Endothelial cell of umbilical vein (primary cell): ENCODE data around the gene OR52I1. TPM values are rescaled to one million over a fixed set of nuclear protein-coding genes. Genes with fewer than 3 reads are reported as not detected.

Experiments
- BruUV-seq: library from RNA; stranded (reverse); fragments of 400-500 nt; replicated peaks from 2 replicates; lab custom pipeline; 2021; lab: Mats Ljungman, UMichigan
- CTCF ChIA-PET: fragments of 300-600, 350-600 bp; sonication (Branson Sonifier 250); formaldehyde crosslinking; loops from one replicate; lab custom pipeline; 2021; ENCODE audit warnings: antibody characterized with exemption, inconsistent platforms; lab: Charles Lee
- POLR2A ChIA-PET: fragments of 300-600, 350-600 bp; sonication (Branson Sonifier 250); formaldehyde crosslinking; loops from one replicate; lab custom pipeline; 2021; ENCODE audit warnings: antibody characterized with exemption, inconsistent platforms; lab: Charles Lee
- DNase-seq: peaks from one replicate; pipeline ENCODE4 v3.0.0-alpha.2; 2011; ENCODE audit warnings: low read depth, low spot score
- FAIRE-seq: peaks from 2 replicates; lab custom pipeline; 2011; peaks lifted over from hg19 to GRCh38; lab: Jason Lieb, UNC
- H2AFZ ChIP-seq: 2 replicates; pipeline ENCODE4 v1.6.0; 2012; ENCODE audit warnings: low read depth, low read length, control low read depth, inconsistent platforms
- H3K27ac ChIP-seq: 2 replicates; pipeline ENCODE4 v1.5.1; 2011; ENCODE audit warnings: low read depth, mild to moderate bottlenecking, control low read depth, low read length, moderate library complexity; ENCODE audit not compliant: insufficient read depth
- H3K27me3 ChIP-seq, 2 experiments: 2 replicates each; pipeline versions ENCODE4 v1.6.0 to v1.6.1; 2011; ENCODE audit warnings: low read length in 2 of 2, mixed read lengths in 1 of 2; ENCODE audit not compliant: control insufficient read depth in 2 of 2, insufficient read depth in 2 of 2
- H3K36me3 ChIP-seq, 2 experiments: 2 replicates in 1 of 2; 3 replicates in 1 of 2; pipeline ENCODE4 v1.5.1; 2011; ENCODE audit warnings: low read length in 2 of 2, mild to moderate bottlenecking in 1 of 2, moderate library complexity in 1 of 2; ENCODE audit not compliant: control insufficient read depth in 2 of 2, insufficient read depth in 2 of 2; ENCODE audit errors: extremely low read depth in 1 of 2
- H3K4me1 ChIP-seq: 3 replicates; pipeline ENCODE4 v1.5.1; 2011; ENCODE audit warnings: mild to moderate bottlenecking, low read length; ENCODE audit not compliant: control insufficient read depth, insufficient read depth; ENCODE audit errors: extremely low read depth
- H3K4me2 ChIP-seq: 2 replicates; pipeline ENCODE4 v1.6.1; 2011; ENCODE audit warnings: low read length, control low read depth, mixed read lengths; ENCODE audit not compliant: insufficient read depth
- H3K4me3 ChIP-seq, 3 experiments: fragments of 200-600 bp in 1 of 3; sonication (generic), shearing (Covaris generic) in 1 of 3; replicated peaks in 1 of 3; 2 replicates each; pipeline ENCODE4 v1.5.1; 2011 to 2016; ENCODE audit warnings: control low read depth in 3 of 3, low read length in 3 of 3, mild to moderate bottlenecking in 2 of 3, inconsistent platforms in 1 of 3, low read depth in 1 of 3, moderate library complexity in 1 of 3; ENCODE audit not compliant: insufficient read depth in 1 of 3
- H3K79me2 ChIP-seq: 2 replicates; pipeline ENCODE4 v1.6.0; 2012; ENCODE audit warnings: low read length, inconsistent platforms; ENCODE audit not compliant: control insufficient read depth, insufficient read depth
- H3K9ac ChIP-seq: replicated peaks from 2 replicates; pipeline ENCODE3; 2011; ENCODE audit warnings: low read length, control low read depth; ENCODE audit not compliant: insufficient read depth; ENCODE audit errors: extremely low read depth
- H3K9me1 ChIP-seq: replicated peaks from 3 replicates; pipeline ENCODE4 v1.6.0; 2011; ENCODE audit warnings: mild to moderate bottlenecking, low read length; ENCODE audit not compliant: control insufficient read depth, insufficient read depth; ENCODE audit errors: extremely low read depth
- H3K9me3 ChIP-seq: replicated peaks from 2 replicates; pipeline ENCODE4 v1.5.1; 2012; ENCODE audit warnings: low read length, inconsistent platforms; ENCODE audit not compliant: control insufficient read depth, insufficient read depth
- H4K20me1 ChIP-seq: replicated peaks from 2 replicates; pipeline ENCODE3; 2011; ENCODE audit warnings: mild to moderate bottlenecking, low read length; ENCODE audit not compliant: control insufficient read depth, insufficient read depth; ENCODE audit errors: extremely low read depth
- CTCF ChIP-seq, 2 donors: IDR thresholded peaks; 1 replicate in 1 of 2; 2 replicates in 1 of 2; pipeline ENCODE4 v1.5.1; 2011; ENCODE audit warnings: low read length in 2 of 2, mild to moderate bottlenecking in 2 of 2, moderate library complexity in 2 of 2, control low read depth in 1 of 2, inconsistent platforms in 1 of 2, low read depth in 1 of 2; ENCODE audit not compliant: insufficient read depth in 1 of 2; ENCODE audit errors: extremely low read depth in 1 of 2
- GATA2 ChIP-seq: IDR thresholded peaks from 2 replicates; pipeline ENCODE4 v1.7.0; 2011; ENCODE audit warnings: low read depth, mild to moderate bottlenecking, moderate library complexity, mixed read lengths, low read length; ENCODE audit not compliant: insufficient read length, insufficient read depth
- MAX ChIP-seq: IDR thresholded peaks from 2 replicates; pipeline ENCODE4 v1.6.1; 2011; ENCODE audit not compliant: insufficient read depth, insufficient read length
- dilution Hi-C: fragments of 300-500 bp; cut with MboI; formaldehyde crosslinking; loops from one replicate; pipeline ENCODE4 v1.15.0; 2019; ENCODE audit warnings: low sequenced_read_pairs; ENCODE audit not compliant: extremely low pct_ligation_motif_present
- intact Hi-C: fragments of 100-400 bp; cut with micrococcal nuclease; formaldehyde crosslinking; loops from one replicate; pipeline ENCODE4 v1.10.0; 2022
- polyA plus RNA-seq, 4 experiments: library from polyadenylated mRNA; depleted of rRNA in 3 of 4; stranded (reverse) in 3 of 4; unstranded in 1 of 4; fragments of >200 nt; gene quantifications; 2 replicates each; pipeline versions ENCODE4 v1.2.1 to v1.2.3, GENCODE V29; 2011 to 2012; ENCODE audit warnings: missing spikeins in 1 of 4
- total RNA-seq: library from RNA; stranded (reverse); gene quantifications from 2 replicates; pipeline ENCODE4 v1.2.3, GENCODE V29; 2021

Gene OR52I1
- total and polyA plus RNA-seq, 2 donors (not counting 3 experiments of a cell fraction or from before 2014, with no cell fraction given) = not detected

DNA sequence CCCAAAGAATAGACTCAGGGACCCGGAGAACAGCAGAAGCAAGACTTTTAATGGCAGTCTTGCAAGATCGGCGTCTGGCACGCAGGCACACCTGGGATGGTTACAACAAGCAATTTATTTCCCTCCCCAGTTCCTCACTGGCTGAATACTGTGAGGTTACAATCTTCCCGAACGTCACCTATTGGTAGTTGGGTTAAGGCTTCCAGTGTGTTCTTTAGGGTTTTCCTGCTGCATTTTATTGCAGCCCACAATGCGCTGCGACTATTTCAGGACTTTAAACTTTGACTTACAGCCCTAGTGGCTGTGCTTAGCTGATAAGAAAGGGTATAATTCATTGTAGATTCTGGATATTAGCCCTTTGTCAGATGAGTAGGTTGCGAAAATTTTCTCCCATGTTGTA is 25.7 kb downstream of the OR52I1 start:
- ChIA-PET CTCF (no interaction called here), POLR2A (no interaction called here)
- Histone ChIP-seq H3K79me2 (no peaks in the 10 kb centered on the region), H3K9me1 (no peaks in the 10 kb centered on the region), H3K27ac (no peak overlapping the region), H3K9me3 (no peaks in the 10 kb centered on the region), H3K4me1 (no peaks in the 10 kb centered on the region), H2AFZ (no peak overlapping the region), H3K9ac (no peak overlapping the region), H3K4me2 (no peak overlapping the region), H3K4me3 (no peak overlapping the region), H4K20me1 (no peaks in the 10 kb centered on the region), H3K27me3 (peaks cover 0 to 4% of the 10 kb centered on the region in 2 experiments), H3K36me3 (no peaks in the 10 kb centered on the region)
- dilution Hi-C loops = no loop called here
- FAIRE-seq (no peak), DNase-seq (no peak)
- intact Hi-C loops = no loop called here
- BruUV-seq = no TSS peak
- no peak for TF ChIP-seq GATA2

- Histone ChIP-seq H3K9ac (no peak overlapping the region), H3K36me3 (no peaks in the 10 kb centered on the region), H3K27me3 (peaks cover 2% of the 10 kb centered on the region in 2 experiments), H3K27ac (no peak overlapping the region), H3K79me2 (no peaks in the 10 kb centered on the region), H3K4me1 (no peaks in the 10 kb centered on the region), H2AFZ (no peak overlapping the region), H3K9me3 (no peaks in the 10 kb centered on the region), H3K9me1 (no peaks in the 10 kb centered on the region), H4K20me1 (no peaks in the 10 kb centered on the region), H3K4me3 (no peak overlapping the region), H3K4me2 (no peak overlapping the region)
- BruUV-seq = no TSS peak
- no peak for TF ChIP-seq MAX
- no peak for TF ChIP-seq GATA2
- peak; percentile 54 to 63 for TF ChIP-seq CTCF (IDR thresholded peaks at IDR 0.05; ENCODE audit: extremely low read depth in 1 of 2, insufficient read depth in 1 of 2, low read depth in 1 of 2, low read length in 2 of 2)
- FAIRE-seq (peak; percentile 52), DNase-seq (peak; percentile 37)
- ChIA-PET POLR2A (no interaction called here), CTCF (interaction anchor here (0.8 to 5.6 kb wide), 4 partner anchors 10 to 1265 kb away, joined by 3 to 54 read pairs (median 5); partner anchors contain the start of gene OR51D1)
- intact Hi-C loops (loop anchor here (1.0 to 2.0 kb wide), 3 partner anchors 378 to 1182 kb away; partner anchors contain the start of gene OR52N2), dilution Hi-C loops (no loop called here)
Measured at GRCh38 chr11:4626207-4627099, 32.6 kb downstream of the OR52I1 start.
